T47D (cell line): ENCODE measurements around the gene CCDC169.
"Not testable (repeated sequence)": the region's sequence is repeated elsewhere in the genome, so short reads cannot be mapped to it uniquely, and the experiment has no call there.

Source experiments
- DNase-seq, 2 experiments: peaks; one replicate each; pipeline versions ENCODE4 v3.0.0 to v3.0.0-alpha.2; 2011 to 2012; ENCODE audit warnings: low read depth in 1 of 2, low spot score in 1 of 2
- JUND ChIP-seq: IDR thresholded peaks from 2 replicates; pipeline ENCODE4 v1.6.1; 2012; ENCODE audit warnings: low read depth
- in situ Hi-C: cut with HindIII; loops from 2 replicates; pipeline ENCODE4 v1.10.0; 2016; ENCODE audit warnings: low sequenced_read_pairs, low pct_unique_long_range_greater_than_20kb

Gene CCDC169

GRCh38 chr13:36297366-36298338 lies at the start of gene CCDC169:
Gene CCDC169 (minus strand): TSS chr13:36297814. CDS start chr13:36297719, 95 bp downstream.
- peak; percentile 17 to 75 for DNase-seq
- TF ChIP-seq JUND: no peak
- in situ Hi-C loops: no loop called here

GRCh38 chr13:36346222-36347083 lies 48.8 kb upstream of the CCDC169 start, which contains the start of gene SPART:
Gene SPART (minus strand): TSS chr13:36346394. CDS start chr13:36335830, 10,564 bp downstream.
- no peak for TF ChIP-seq JUND
- in situ Hi-C loops: no loop called here
- DNase-seq: peak; percentile 65 to 88

DNA sequence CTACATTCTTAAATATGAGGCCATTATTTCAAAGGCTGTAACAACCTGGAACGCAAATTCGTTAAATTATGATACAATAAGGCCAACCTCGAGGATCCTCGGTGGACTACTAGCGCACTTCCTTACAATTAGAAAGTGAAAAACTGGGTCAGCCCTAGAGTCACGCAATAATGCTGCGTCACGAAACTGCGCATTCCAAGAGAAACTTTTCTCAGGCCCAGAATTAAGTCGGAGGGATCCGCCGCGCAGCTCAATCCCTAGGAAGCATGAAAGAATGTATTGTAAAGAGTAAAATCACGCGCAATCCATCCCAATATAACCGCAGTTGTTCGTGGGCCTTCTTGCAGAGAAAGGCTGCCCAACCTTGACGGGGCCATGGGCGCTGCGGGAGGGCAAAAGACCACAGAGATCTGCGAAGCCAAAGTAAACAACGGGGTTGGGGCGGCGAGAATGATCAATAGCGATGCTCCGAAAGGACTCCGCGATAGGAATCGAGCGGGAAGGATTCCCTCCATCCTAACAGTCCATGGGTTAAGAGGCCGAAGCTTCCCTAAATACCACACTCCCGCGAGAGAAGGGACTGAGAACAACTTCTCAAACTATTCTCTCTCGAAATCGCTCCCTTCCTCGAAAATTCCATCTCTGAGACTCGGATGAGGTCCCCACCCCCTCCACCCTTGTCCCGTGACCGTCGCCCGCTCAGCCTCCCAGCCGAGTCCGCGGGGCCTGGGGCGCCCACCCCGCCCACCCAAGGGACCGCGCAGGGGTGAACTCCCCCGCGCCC lies 48.0 kb upstream of the CCDC169 start:
- peak in 1 of 2 experiments; percentile 22 for DNase-seq
- in situ Hi-C loops: no loop called here
- no peak for TF ChIP-seq JUND

DNA sequence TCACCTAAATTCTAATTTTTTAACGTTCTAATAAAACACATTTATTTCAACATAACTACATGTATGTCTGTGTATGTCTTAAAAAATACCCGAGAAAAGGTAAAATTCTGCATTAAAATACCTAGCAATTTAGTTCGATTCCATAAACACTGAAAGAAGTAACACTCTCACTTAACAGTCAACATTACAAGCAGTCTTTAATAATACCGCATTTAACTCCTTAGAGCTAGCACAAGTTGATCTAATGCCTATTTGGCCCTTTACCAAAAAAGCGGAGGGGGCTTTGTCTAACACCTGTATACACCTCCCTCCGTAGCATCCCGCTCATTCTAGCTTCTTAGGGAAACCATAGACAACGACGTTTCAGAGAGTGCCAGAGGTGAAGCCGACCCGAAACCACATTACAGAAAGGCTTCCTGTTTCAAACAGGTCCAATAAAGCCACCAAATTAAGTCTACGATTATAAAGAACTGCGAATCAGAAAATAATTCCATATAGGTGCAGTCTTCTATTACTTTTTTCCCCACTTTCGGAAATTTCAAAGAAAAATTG lies 47.3 kb upstream of the CCDC169 start:
- DNase-seq: no peak
- in situ Hi-C loops: no loop called here
- no peak for TF ChIP-seq JUND

- in situ Hi-C loops: no loop called here
- DNase-seq: no peak
- no peak for TF ChIP-seq JUND
Measured at GRCh38 chr13:36344173-36344572, 46.6 kb upstream of the CCDC169 start.

GRCh38 chr13:36343766-36344165 lies 46.2 kb upstream of the CCDC169 start:
- no peak for TF ChIP-seq JUND
- in situ Hi-C loops: no loop called here
- DNase-seq: no peak

DNA sequence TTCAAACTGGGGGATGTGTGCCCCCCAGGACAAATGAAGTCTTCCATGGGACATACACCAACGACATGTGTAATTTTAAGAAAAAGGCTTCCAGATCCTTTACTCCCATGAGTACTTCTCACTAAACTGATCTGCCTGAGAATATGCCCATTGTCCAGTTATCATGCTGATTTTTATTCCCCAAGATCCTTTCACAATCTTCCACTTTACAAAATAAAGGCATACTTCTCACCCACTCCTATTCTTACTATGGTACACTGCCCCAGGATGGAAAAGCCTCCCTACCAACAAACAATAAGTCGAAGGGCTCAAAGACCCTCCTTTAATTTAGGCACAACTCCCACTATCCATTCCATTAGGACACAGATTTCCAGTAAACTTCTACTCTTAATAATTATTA lies 45.1 kb upstream of the CCDC169 start:
- no peak for DNase-seq
- no peak for TF ChIP-seq JUND
- in situ Hi-C loops: no loop called here

- in situ Hi-C loops: no loop called here
- TF ChIP-seq JUND: no peak
- no peak for DNase-seq
Measured at GRCh38 chr13:36341718-36342117, 44.1 kb upstream of the CCDC169 start.

DNA sequence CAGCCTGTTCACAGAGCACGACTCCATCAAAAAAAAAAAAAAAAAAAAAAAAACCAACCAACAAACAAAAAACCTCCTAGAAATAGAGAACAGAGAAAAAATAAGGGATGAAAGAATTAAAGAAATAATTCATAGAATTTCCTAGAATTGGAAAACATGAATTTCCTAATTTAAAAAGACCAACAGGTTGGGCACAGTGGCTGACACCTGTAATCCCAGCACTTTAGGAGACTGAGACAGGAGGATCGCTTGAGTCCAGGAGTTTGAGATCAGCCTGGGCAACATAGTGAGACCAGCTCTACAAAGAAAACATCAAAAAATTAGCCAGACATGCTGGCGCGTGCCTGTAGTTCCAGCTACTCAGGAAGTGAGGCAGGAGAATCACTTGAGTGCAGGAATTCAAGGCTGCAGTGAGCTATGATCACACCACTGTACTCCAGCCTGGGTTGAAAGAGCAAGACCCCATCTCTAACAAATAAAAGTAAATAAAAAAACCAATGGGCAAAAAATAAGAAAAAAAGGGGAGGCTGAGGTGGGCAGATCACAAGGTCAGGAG lies 42.1 kb upstream of the CCDC169 start:
- no peak for DNase-seq
- no peak for TF ChIP-seq JUND
- in situ Hi-C loops: no loop called here

DNA sequence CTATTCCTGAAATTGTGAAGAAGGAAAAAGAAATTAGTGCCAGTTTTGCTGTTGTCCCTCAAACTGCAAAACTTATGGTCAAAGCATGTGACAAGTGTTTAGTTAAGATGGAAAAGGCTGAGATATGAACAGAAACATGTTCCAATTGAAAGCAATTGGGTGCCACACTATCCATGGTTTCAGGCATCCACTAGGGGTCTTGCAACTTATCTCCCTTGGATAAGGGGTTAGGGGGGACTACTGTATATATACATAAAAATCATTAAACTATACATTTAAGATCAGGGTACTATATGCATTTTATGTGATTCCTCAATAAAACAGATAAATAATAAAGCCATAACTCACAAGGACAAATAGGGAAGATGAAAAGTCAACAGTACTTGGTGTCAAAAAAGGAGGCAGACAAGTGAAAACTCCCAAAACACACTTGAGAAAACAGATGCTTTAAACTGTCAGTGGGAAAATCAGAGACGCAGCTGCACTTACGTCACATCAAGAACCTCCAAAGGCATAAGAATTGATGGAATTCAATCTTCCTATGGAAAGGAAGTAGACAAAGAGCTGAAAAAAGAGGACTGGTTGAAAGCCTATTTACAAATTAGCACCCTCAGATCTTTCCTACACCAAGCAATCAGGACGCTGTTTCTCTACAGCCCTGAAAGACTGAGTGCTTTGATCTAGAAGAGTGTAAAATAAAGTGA lies 40.5 kb upstream of the CCDC169 start:
- in situ Hi-C loops: no loop called here
- DNase-seq: no peak
- TF ChIP-seq JUND: no peak

- TF ChIP-seq JUND: no peak
- in situ Hi-C loops: no loop called here
- no peak for DNase-seq
Measured at GRCh38 chr13:36332986-36333385, 35.4 kb upstream of the CCDC169 start.

- in situ Hi-C loops, DNase-seq: not testable (repeated sequence)
Measured at GRCh38 chr13:36332255-36332654, 34.6 kb upstream of the CCDC169 start.
